Measurements from ENCODE around the gene HAUS8.

- TF ChIP-seq CTCF (conservative IDR thresholded peaks at IDR 0.05): no peak
- TF ChIP-seq EZH2 (IDR thresholded peaks at IDR 0.05; ENCODE audit: low read depth): no peak
Observed at GRCh38 chr19:17011485-17011884, 63.8 kb downstream of the HAUS8 start.
